ENCODE results near the gene NCAPG2.
A peak's percentile ranks its signal among the peaks of the same experiment; 100 is the strongest.

NCAPG2 gene

DNA sequence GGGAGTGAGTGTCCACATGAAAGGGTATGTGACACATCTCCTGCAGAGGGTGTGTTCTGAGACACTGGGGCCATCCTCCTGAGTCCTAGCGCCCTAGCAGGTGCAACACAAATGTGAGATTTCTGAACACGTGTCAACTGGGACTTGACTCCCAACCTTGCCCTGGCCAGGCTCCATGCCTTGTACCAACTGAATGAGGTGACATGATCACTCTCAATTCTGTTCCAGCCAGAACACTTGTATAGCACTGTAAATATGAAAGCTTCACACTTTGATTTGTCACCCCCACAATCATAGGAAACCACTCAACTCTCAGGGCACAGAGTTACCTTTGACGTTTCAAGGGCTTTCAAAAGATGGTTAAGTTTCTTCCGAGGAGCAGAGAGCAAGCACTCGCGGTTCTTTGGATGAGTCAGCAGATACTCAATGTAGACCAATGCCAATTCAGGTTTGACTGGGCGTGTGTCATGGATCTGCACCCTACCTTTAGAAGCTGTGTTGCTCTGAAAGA is 48.6 kb downstream of the NCAPG2 start:
- Mint-ChIP-seq H3K9me3 (no peaks in the 10 kb centered on the region), H3K4me3 (no peak overlapping the region), H3K27me3 (ENCODE audit: low read depth) (no peaks in the 10 kb centered on the region), H3K27ac (no peak overlapping the region), H3K36me3 (ENCODE audit: low read depth) (peaks cover 40% of the 10 kb centered on the region), H3K4me1 (peaks cover 4% of the 10 kb centered on the region)
- TF ChIP-seq CTCF (IDR thresholded peaks at IDR 0.05; ENCODE audit: unreplicated experiment in 3 of 3), result no peak

GRCh38 chr7:158655507-158655906 is 49.1 kb downstream of the NCAPG2 start:
- Mint-ChIP-seq H3K4me1 (peaks cover 4% of the 10 kb centered on the region), H3K9me3 (no peaks in the 10 kb centered on the region), H3K27me3 (ENCODE audit: low read depth) (no peaks in the 10 kb centered on the region), H3K27ac (no peak overlapping the region), H3K4me3 (no peak overlapping the region), H3K36me3 (ENCODE audit: low read depth) (peaks cover 40% of the 10 kb centered on the region)
- TF ChIP-seq CTCF (IDR thresholded peaks at IDR 0.05; ENCODE audit: unreplicated experiment in 3 of 3), result no peak

GRCh38 chr7:158651968-158652565 is 52.5 kb downstream of the NCAPG2 start:
- peak overlapping the region in 1 of 3 experiments; percentile 27 for H3K27ac Mint-ChIP-seq
- H3K36me3 Mint-ChIP-seq (ENCODE audit: low read depth), result peaks cover 39% of the 10 kb centered on the region
- H3K4me1 Mint-ChIP-seq, result peaks cover 4% of the 10 kb centered on the region
- H3K4me3 Mint-ChIP-seq, result no peak overlapping the region
- H3K9me3 Mint-ChIP-seq, result no peaks in the 10 kb centered on the region
- TF ChIP-seq CTCF (IDR thresholded peaks at IDR 0.05; ENCODE audit: unreplicated experiment in 3 of 3), result no peak
- H3K27me3 Mint-ChIP-seq (ENCODE audit: low read depth), result no peaks in the 10 kb centered on the region

DNA sequence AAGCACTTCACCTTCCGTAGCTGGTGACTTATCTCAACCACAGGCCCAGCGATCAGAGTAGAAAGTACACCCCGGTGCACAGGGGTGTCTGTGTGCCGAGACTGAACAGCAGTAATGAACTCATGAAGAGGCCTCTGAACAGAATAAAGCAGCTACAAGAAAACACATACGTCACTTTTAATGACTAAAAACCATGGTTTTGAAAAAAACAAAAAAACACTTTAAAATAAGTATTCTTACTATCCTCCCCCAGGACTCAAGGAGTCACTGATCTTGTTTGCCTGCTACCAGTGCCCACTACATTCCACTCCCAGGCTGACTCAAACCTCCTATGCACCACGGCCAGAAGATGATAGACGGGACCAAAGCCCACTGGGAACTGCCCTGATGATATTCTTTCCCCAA is 53.8 kb downstream of the NCAPG2 start:
- TF ChIP-seq CTCF (IDR thresholded peaks at IDR 0.05; ENCODE audit: unreplicated experiment in 3 of 3), result no peak

DNA sequence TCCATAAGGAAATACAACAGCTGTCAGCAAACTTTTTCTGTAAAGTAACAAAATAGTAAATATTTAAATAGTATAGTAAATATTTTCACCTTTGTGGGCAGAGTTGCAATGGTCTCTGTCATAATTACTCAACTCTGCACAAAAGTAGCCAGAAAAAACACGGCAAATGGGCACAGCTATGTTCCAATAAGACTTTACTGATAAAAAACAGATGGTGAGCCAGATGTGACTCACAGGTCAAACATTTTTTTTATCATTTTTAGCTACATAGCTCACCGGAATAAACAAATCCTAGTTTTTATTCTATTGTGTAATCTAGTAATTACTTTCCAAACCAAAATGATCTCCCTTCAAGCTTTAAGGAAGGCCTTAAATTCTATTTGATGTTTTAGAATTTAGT is 55.3 kb downstream of the NCAPG2 start:
- Mint-ChIP-seq H3K27ac (no peak overlapping the region), H3K36me3 (ENCODE audit: low read depth) (peaks cover 37% of the 10 kb centered on the region), H3K27me3 (ENCODE audit: low read depth) (no peaks in the 10 kb centered on the region), H3K4me1 (peaks cover 4% of the 10 kb centered on the region), H3K9me3 (no peaks in the 10 kb centered on the region), H3K4me3 (no peak overlapping the region)
- TF ChIP-seq CTCF (IDR thresholded peaks at IDR 0.05; ENCODE audit: unreplicated experiment in 3 of 3), result no peak

More for the DNA sequence above, 53.8 kb downstream of the NCAPG2 start:
- Mint-ChIP-seq H3K9me3 (no peaks in the 10 kb centered on the region), H3K4me3 (no peak overlapping the region), H3K27ac (peak overlapping the region in 2 of 3 experiments; percentile 7 to 13), H3K36me3 (ENCODE audit: low read depth) (peaks cover 31% of the 10 kb centered on the region), H3K4me1 (peaks cover 4% of the 10 kb centered on the region), H3K27me3 (ENCODE audit: low read depth) (no peaks in the 10 kb centered on the region)

GRCh38 chr7:158648787-158649186 is 55.8 kb downstream of the NCAPG2 start:
- H3K4me3 Mint-ChIP-seq, result no peak overlapping the region
- no peak overlapping the region for H3K27ac Mint-ChIP-seq
- H3K4me1 Mint-ChIP-seq, result peaks cover 4% of the 10 kb centered on the region
- no peaks in the 10 kb centered on the region for H3K9me3 Mint-ChIP-seq
- no peaks in the 10 kb centered on the region for H3K27me3 Mint-ChIP-seq (ENCODE audit: low read depth)
- H3K36me3 Mint-ChIP-seq (ENCODE audit: low read depth), result peaks cover 41% of the 10 kb centered on the region
- TF ChIP-seq CTCF (IDR thresholded peaks at IDR 0.05; ENCODE audit: unreplicated experiment in 3 of 3), result no peak

Measured in nephron (organoid).